Ishikawa (cell line): ENCODE data around the gene ANKMY1.

Experiments
- CEBPB ChIP-seq: IDR thresholded peaks from 2 replicates; pipeline ENCODE4 v1.6.1; 2012
- CREB1 ChIP-seq: IDR thresholded peaks from 2 replicates; pipeline ENCODE4 v1.6.1; 2012; ENCODE audit warnings: low read depth
- EGR1 ChIP-seq: IDR thresholded peaks from 2 replicates; pipeline ENCODE4 v1.6.1; 2012
- EP300 ChIP-seq: IDR thresholded peaks from 2 replicates; pipeline ENCODE4 v1.6.1; 2012; ENCODE audit warnings: borderline replicate concordance
- FOXM1 ChIP-seq: IDR thresholded peaks from 2 replicates; pipeline ENCODE4 v1.6.1; 2012; ENCODE audit warnings: low read depth, borderline replicate concordance
- MAX ChIP-seq: IDR thresholded peaks from 2 replicates; pipeline ENCODE4 v1.6.1; 2012
- NFIC ChIP-seq: IDR thresholded peaks from 2 replicates; pipeline ENCODE4 v1.6.1; 2012
- RAD21 ChIP-seq: IDR thresholded peaks from 2 replicates; pipeline ENCODE4 v1.6.1; 2012; ENCODE audit warnings: low read depth
- TAF1 ChIP-seq: IDR thresholded peaks from 2 replicates; pipeline ENCODE4 v1.6.1; 2012; ENCODE audit warnings: low read depth, mild to moderate bottlenecking
- TCF12 ChIP-seq: IDR thresholded peaks from 2 replicates; pipeline ENCODE4 v1.6.1; 2012; ENCODE audit warnings: low read depth
- TEAD4 ChIP-seq: IDR thresholded peaks from 2 replicates; pipeline ENCODE4 v1.6.1; 2012
- YY1 ChIP-seq: IDR thresholded peaks from 2 replicates; pipeline ENCODE4 v1.6.1; 2012; ENCODE audit warnings: low read depth
- ZBTB7A ChIP-seq: IDR thresholded peaks from 2 replicates; pipeline ENCODE4 v1.6.1; 2012; ENCODE audit warnings: low read depth
- TF ChIP-seq, protein P1 (sequence below): IDR thresholded peaks from 2 replicates; pipeline ENCODE4 v1.6.1; 2012
- TF ChIP-seq, protein P2 (sequence below): IDR thresholded peaks from 2 replicates; pipeline ENCODE4 v1.6.1; 2012; ENCODE audit warnings: low read depth, mild to moderate bottlenecking

The ANKMY1 gene

GRCh38 chr2:240448387-240449274 lies 109.2 kb downstream of the ANKMY1 start:
- TF ChIP-seq, protein P1, sequence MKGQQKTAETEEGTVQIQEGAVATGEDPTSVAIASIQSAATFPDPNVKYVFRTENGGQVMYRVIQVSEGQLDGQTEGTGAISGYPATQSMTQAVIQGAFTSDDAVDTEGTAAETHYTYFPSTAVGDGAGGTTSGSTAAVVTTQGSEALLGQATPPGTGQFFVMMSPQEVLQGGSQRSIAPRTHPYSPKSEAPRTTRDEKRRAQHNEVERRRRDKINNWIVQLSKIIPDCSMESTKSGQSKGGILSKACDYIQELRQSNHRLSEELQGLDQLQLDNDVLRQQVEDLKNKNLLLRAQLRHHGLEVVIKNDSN: no peak
- no peak for TF ChIP-seq TEAD4
- TF ChIP-seq CEBPB: no peak
- no peak for TF ChIP-seq ZBTB7A
- no peak for TF ChIP-seq MAX

- no peak for TF ChIP-seq EP300
- no peak for TF ChIP-seq ZBTB7A
- TF ChIP-seq MAX: no peak
- TF ChIP-seq TAF1: no peak
- no peak for TF ChIP-seq RAD21
- no peak for TF ChIP-seq NFIC
- no peak for TF ChIP-seq EGR1
- TF ChIP-seq TCF12: no peak
- TF ChIP-seq YY1: no peak
- TF ChIP-seq, protein P1: no peak
- no peak for TF ChIP-seq FOXM1
- TF ChIP-seq, protein P2, sequence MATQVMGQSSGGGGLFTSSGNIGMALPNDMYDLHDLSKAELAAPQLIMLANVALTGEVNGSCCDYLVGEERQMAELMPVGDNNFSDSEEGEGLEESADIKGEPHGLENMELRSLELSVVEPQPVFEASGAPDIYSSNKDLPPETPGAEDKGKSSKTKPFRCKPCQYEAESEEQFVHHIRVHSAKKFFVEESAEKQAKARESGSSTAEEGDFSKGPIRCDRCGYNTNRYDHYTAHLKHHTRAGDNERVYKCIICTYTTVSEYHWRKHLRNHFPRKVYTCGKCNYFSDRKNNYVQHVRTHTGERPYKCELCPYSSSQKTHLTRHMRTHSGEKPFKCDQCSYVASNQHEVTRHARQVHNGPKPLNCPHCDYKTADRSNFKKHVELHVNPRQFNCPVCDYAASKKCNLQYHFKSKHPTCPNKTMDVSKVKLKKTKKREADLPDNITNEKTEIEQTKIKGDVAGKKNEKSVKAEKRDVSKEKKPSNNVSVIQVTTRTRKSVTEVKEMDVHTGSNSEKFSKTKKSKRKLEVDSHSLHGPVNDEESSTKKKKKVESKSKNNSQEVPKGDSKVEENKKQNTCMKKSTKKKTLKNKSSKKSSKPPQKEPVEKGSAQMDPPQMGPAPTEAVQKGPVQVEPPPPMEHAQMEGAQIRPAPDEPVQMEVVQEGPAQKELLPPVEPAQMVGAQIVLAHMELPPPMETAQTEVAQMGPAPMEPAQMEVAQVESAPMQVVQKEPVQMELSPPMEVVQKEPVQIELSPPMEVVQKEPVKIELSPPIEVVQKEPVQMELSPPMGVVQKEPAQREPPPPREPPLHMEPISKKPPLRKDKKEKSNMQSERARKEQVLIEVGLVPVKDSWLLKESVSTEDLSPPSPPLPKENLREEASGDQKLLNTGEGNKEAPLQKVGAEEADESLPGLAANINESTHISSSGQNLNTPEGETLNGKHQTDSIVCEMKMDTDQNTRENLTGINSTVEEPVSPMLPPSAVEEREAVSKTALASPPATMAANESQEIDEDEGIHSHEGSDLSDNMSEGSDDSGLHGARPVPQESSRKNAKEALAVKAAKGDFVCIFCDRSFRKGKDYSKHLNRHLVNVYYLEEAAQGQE: no peak
- no peak for TF ChIP-seq TEAD4
- TF ChIP-seq CEBPB: no peak
- TF ChIP-seq CREB1: no peak
Observed at GRCh38 chr2:240447934-240448333, 109.9 kb downstream of the ANKMY1 start.

DNA sequence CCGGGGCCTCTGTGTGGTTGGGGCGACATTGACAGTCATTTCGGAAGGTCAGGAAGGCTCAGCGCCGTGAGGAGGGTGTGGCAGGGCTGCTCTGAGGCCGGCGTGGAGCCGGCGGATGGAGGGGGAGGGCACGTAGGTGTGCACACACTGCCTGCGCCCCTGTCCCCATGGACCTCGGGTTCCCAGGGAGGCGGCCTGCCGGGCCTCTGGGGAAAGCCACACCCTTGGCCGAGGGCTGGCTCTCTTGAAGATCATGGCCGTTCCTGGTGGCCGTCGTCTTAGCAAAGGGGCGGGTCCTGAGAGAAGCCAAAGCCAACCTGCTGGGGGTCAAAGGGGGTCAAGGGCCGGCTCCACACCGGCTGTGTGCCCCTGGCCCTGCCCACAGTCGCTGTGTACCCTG lies 110.5 kb downstream of the ANKMY1 start:
- TF ChIP-seq CEBPB (no peak), ZBTB7A (no peak), CREB1 (no peak), TEAD4 (no peak), EGR1 (no peak), MAX (no peak), TAF1 (no peak), NFIC (no peak), YY1 (no peak), RAD21 (no peak), TCF12 (no peak), EP300 (no peak), FOXM1 (no peak)
- TF ChIP-seq, protein P1: no peak
- TF ChIP-seq, protein P2: no peak

- TF ChIP-seq FOXM1 (no peak), EP300 (no peak), CEBPB (no peak), MAX (no peak), YY1 (no peak), CREB1 (no peak), NFIC (no peak), ZBTB7A (no peak), TEAD4 (no peak), RAD21 (no peak), TAF1 (no peak), TCF12 (no peak), EGR1 (no peak)
- TF ChIP-seq, protein P1: no peak
- TF ChIP-seq, protein P2: no peak
Observed at GRCh38 chr2:240446664-240447175, 111.1 kb downstream of the ANKMY1 start.
